Renal cortical epithelial cell (primary cell): ENCODE measurements around the gene MITF. TPM values are rescaled to one million over a fixed set of nuclear protein-coding genes. Genes with fewer than 3 reads are reported as not detected.
A peak's percentile ranks its signal among the peaks of the same experiment; 100 is the strongest.

ENCODE experiments used
- DNase-seq: peaks from one replicate; pipeline ENCODE4 v3.0.0-alpha.2; 2011; ENCODE audit warnings: low read depth
- total RNA-seq: library from RNA; depleted of rRNA; stranded (reverse); fragments of >200 nt; gene quantifications from 2 replicates; pipeline ENCODE4 v1.2.3, GENCODE V29; 2014

The MITF gene
- total RNA-seq, 1 donor from 2014 or later, result 109 TPM

DNA sequence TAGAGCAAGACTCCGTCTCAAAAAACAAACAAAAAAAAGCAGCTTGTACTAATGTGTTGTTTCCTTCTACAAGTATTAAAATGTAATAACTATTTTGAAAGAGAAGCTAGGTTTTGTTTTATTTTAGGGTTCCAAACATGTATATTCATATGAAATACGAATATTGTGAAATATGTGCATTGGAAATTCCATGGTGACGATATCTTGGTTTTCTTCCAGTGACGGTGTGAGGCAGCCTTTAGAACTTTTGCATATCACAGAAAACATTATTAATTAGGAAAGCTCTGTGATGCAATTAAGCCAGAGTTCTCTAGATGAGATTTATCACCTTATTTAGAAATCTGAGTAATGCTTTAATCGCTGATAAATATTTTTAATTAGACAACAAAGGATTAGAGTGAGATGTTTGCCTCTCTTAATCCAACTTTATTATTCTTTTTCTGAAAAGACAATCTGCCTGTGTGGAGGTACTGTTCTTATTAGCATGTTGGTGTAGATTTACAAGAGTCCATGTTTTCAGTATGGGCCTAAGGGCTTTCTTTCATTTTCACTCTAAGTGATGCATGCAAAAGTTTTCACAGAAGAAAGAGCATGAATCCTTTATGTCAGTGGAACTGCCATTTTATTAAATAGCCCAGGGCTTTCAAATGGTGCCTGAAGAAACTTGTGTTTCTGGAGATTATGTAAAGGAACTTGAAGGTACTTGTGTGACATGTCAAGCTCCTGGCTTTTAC, 222.6 kb downstream of the MITF start:
- DNase-seq, result no peak

DNA sequence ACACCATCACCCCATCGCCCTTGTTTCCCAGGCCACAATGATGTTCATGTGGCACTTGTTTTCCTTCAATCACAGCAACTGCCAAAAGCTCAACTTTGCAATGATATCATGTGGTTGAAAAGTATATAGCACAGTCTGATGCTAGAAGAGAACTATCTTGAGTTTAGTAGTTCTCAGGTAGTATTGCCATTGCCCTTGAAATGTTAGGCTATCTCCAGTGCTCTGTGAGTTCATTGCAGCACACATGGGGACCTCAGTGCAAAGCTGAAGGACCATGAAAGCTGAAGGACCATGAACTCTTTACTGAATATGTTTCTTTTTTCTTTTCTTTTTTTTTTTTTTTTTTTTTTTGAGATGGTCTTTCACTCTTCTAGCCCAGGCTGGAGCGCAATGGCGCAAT, 224.4 kb downstream of the MITF start:
- no peak for DNase-seq

DNA sequence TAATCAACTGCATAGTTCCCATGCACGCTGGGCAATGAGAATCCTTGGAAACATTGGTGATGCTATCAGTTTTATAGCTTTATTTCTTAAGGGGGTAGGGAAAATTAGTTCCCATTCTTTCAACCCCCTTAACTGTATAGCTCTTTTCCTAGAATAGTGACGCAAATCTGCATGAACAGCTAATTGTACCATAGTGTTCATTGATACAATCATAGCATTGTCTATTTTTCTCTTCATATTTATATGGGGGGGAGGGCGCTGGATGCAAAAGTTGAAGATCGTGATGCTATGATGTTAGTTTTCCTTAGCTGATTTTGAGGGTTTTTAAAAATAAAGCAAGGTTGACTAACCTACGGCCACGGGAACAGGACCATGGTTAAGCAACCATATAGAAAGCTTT, 227.9 kb downstream of the MITF start:
- no peak for DNase-seq

DNA sequence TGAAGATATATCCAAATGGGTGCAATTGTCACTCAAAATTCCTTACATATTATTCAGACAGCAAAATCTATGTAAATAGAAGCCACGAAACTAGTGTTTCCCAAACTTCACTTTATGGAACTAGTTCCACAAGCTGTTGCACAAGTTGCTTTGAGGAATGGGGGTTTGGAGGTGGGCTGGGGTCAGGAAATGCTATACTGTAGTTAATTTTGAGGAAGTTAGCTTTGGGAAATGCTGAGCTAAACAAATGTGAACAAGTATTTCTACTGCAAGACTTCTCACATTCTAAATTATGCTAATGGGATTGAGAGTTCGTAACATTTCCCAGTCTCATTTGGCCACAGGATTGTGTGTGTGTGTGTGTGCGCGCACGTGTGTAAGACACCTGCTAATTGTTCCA, 231.6 kb downstream of the MITF start:
- no peak for DNase-seq

DNA sequence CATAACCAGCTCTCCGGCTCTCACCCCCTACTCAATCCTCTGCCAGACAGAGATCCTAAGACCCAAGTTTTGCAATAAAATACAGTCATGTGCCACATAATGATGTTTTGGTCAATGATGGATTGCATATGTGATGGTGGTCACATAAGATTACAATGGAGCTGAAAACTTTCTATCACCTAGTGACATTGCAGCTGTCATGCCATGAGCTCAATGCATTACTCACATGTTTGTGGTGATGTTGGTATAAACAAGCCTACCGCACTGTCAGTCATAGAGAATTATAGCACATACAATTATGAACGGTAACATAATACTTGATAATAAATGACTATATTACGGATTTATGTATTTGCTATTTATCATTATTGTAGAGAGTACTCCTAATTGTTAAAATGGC, 233.4 kb downstream of the MITF start:
- DNase-seq, result no peak

DNA sequence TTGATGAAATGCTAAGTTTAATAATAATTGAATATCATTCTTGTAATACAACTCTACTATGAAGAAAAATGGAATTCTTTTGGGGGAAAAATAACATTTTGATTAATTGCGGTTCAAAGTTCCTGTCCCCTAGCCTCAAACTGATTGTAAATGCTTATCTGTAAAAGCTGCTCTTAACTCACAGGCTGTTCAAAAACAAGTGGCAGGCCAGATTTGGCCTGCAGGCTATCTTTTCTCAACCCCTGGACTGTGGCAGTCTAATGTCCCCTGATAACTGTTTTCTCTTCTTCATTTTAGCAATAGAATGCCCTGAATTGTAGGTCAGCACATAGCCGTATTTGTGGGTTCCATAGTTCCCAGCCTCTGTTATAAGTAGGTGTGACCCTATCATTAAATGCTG, 236.8 kb downstream of the MITF start:
- no peak for DNase-seq

DNA sequence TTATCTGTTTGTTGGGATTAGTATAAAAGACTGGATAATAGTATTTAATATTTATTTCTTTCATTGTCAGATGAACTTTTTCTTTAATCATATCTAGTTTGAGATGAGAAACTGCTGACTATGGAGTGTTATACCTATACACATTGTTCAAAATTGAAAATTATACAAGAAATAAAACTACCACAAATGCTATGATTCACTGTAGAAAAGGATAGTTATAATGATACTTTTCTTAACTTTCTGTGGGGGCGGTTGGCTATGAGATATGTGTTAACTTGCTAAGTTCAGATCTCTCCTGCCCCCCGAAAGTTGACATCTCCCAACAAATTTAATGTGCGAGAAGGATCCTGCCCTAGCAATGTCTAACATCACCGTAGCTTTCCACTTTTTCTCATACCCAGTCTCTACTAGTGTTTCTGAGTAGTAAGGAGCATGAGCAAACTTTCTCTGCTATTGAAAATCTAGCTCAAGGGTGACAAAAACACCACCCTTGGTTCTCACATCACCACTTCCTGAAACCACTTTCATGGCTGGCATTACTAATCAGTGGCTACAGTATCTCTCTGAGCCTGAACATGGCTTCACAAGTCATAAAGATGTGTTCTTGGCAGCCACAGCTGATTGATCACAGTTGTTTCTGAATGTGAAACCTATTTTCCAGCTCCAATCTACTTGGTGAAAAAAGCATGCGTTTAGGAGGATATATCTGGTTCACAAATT, 244.4 kb downstream of the MITF start:
- DNase-seq, result peak; percentile 79

DNA sequence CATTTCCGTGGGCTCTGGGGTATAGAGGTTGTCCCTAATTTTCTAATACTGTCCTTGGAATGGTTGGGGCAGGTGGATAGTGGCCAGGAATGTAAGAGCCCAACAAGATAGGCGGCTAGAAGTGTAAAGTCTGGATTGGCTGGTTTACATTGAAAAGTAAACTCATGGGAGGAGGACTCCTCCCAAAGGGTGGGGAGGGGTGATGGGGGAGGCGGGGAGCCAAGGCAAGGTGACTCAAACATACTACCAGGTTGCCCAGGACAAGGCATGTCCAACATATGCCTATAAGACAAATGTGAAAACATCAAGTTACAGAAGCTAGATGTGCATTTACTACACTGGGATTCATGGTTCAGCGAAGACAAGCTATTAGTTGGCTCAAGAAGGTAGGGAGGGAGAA, 246.0 kb downstream of the MITF start:
- DNase-seq, result no peak

DNA sequence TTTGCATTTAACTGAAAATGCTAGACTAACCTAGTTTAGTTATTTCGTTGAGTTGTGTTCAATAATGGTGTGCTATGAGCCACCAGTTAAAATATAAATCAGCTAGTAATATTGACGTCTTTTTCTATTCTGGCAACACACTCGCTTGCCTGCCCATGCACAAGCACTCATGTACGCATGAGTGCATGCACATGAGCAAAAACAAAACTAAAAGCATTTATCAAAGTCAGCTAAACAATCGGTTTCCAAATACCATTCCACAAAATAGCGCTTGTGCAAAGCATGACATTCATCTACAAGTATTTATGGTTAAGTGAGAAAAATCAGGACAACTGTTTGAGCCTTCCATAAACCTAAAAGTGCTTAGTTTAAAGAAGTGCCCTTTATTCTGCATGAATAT, 247.2 kb downstream of the MITF start:
- no peak for DNase-seq

DNA sequence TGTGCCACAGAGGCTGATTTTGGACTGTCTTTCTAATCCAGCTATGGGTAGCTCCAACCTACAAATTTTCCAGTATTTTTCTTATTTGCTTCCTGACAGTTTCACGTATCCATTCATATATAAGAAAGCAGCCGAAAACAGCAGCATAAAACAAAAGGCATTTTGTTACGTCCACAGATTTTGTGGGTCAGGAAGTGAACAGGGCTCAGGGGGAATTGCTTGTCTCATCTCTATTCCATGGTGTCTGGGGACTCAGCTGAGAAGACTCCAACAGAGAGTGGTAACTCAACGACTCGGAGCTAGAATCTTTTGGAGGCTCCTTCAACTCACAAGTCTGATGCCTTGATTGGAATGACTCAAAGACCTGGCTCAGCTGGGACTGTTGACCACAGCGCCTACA, 248.6 kb downstream of the MITF start:
- DNase-seq, result no peak

DNA sequence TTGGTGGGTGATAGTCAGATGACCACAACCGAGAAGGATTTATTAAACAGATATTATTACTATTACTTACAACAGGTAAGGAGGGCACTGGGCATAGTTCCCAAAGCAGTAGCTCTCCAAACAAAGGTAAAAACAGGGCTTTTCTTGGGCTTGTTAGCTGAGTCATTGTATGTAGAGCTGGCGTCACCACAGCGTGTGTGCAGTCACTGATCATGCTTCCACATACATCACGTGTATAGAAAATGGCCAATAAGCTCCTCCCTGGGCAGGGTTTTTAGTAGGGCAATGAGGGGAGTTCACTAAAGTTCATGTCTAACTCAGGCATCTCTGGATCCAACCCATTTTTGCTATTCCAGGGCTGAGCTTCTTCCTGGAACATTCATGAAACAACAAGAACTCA, 254.5 kb downstream of the MITF start:
- no peak for DNase-seq

DNA sequence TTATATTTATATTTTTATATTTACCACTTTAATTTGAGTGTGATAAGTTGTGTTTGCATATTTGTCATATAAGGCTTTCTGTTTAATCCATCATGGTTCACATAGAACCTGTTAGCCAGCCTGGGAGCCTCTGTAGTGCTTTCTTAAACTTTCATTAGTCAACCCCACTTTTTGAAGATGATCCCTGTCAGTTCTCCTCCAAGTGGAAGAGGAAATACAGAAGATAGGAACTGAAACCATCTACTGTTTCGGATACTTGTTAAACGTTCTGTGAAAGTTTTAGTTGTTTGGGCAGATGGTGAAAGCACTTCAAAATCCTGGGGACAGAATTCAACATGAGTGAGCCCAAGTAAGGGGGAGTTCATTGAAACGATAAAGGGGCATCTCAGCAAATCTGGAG, 255.7 kb downstream of the MITF start:
- DNase-seq, result no peak

DNA sequence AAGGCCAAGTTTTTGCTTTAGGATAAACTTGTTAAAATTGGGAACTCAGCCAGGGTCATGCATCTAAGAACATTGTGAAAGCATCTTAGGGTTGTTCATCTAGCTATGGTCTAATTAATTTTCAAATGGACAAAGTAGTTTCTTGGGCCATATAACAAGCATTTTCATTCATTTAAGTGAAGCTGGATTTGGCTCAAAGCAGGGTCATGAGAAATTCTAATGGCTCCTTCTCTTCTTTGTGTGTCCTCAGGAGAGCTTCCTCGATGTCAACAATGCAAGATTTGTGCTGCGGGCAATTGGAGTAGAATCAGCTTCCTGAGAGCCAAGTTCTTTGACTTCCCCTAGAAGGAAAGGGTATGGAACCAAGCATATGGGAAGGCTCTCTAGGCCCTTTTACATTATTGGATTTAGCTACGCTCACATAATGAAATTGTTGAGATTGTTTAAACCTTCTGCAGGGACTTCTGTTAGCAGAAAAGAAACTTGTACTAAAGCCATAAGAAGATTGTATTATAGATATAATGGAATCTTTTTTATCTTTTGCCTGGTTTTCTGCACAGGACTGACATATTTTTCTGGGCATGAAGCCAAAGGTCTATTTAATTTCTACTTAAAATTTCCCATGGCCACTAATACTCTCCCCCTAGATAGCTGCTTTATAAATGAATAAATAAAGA, 258.5 kb downstream of the MITF start:
- no peak for DNase-seq

DNA sequence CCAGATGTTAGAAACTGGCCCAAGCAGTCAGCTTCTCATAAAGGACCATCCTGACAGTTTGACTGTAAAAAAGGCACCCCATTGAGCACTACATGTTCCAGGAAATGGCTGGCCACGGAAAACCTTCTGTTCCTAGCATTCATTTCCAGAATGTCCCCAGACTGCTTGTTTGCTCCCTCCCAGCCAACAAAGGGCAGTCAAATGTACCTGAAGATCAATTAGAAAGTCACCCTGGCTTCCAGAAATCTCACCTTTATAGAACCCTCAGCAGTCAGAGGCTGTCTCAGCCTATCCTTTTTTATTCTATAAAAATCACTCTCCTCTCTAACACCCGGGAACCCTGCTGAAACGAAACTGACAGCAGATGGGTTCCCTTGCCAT, 259.5 kb downstream of the MITF start:
- no peak for DNase-seq

DNA sequence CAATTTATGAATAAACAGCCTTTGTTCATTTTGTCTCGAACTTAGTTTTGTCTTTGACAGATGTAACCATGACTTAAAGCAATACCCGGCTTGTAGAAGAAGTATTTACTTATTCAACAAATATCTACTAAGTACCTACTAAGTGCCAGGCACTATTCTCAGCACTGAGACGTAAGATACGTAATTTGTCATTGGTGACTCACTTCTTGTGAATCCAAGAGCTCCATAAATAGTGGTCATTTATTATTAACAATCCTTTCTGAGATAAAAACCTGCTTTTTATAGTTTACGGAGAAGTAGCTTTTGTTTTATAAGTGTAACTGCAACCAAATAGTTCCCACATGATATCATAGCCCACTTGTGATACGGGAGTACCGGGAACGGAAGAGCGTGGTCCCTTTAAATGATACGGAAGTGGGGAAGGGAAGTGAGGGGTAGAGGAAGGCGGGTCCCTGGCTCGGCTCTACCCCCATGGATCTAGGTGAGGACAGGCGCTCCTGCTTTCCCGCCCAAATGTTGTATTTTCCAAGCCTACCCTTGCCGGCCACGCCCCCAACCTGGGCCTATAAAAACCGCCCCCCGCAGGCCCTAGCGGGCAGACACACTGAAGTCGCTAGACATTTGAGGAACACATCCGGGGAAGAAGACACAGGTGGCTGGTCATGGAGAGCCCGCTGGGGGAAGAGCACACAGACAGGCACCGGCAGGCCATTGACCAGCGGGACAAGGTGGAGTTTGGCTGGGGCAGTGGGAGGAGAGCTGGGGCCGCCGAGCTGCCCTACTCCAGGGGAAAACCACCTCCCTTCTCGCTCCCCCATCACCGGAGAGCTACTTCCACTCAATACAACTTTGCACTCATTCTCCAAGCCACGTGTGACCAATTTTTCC, 260.1 kb downstream of the MITF start, which contains the start of gene SAMMSON:
SAMMSON (plus strand) TSS at position 594 of the 888 bp plus-strand sequence.
- peak; percentile 10 for DNase-seq

DNA sequence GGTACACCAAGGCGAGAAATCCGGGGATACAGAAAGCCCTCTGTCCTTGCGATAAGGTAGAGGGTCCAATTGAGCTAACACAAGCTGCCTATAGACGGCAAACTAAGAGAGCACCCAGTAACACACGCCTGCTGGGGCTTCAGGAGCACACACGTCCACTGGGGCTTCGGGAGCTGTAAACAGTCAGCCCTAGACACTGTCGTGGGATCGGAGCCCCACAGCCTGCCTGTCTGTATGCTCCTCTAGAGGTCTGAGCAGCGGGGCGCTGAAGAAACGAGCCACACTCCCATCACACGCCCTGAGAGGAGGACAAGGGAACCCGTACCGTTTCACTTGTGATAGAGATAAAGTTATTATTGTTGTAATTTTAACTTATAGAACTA, 260.8 kb downstream of the MITF start:
- DNase-seq, result no peak

DNA sequence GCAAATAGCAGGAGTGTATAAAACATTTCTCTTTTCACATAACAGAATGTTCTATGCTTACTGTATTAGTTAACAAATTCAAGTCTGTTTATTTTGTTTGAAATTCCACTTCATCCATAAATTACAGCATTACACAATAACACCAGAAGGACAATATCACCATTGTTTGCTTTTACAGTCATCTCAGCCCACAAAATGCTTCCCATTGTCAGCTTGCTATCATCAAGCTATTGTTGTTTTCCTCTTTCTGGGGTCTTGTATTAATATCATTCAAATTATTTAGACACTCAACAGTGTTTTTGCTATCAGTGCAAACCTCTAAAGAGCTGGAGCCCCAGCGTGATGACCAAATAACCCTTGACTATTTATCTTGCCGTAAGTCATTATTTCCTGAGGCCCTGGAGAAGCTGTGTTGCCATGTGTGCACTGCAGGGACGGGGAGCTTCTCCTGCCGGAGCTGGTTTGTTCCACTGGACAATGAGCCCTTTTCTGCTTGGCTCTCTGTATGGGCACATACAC, 261.4 kb downstream of the MITF start:
- DNase-seq, result peak; percentile 25

DNA sequence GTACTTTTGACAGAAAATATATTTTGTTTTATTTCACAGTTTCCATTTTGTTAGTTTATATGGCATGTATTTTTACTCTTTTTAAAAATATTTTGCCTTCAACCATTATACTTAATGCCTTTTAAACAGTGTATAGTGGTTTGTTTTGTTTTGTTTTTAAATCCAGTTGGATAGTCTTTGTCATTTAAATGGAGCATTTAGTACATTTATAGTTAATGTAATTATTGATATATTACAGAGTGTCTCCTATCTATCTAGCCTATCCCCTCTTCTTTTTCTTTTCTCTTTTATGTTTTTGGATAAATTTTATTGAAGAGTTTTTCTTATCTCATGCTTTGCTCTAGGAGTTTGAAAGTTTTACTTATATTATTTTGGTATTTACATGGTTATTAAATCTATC, 263.9 kb downstream of the MITF start:
- DNase-seq, result no peak

DNA sequence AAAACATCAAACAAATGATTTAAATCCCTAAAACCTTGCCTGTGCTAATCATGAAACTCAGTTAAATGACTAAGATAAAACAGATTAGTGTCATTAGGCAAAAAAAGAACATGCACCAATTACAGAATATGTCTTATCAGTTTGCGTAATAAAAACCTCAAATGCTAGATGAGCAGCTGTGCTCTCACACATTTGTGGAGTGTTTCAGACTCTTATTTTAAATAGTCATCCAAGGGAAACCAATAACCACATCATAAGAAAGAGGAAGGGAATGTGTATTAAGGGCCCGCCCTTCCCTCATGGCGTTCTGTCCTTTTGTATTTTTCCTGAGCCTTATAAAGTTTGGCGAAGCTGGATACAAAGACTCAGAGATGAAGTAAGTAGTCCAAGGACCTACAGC, 266.8 kb downstream of the MITF start:
- DNase-seq, result no peak

DNA sequence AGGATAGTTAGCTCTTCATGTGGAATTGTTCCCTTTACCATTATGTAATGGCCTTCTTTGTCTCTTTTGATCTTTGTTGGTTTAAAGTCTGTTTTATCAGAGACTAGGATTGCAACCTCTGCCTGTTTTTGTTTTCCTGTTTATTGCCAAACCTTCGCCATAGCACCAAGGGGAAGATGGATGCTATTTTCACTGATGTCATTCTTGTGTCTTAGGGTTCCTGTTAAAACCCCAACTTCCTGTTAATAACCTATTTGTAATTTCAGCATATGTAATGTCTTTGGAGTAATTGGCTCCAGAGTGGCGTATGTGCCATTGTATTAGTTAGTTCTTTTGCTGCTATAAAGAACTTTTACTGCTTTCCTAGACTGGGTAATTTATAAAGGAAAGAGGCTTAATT, 271.1 kb downstream of the MITF start:
- DNase-seq, result no peak

DNA sequence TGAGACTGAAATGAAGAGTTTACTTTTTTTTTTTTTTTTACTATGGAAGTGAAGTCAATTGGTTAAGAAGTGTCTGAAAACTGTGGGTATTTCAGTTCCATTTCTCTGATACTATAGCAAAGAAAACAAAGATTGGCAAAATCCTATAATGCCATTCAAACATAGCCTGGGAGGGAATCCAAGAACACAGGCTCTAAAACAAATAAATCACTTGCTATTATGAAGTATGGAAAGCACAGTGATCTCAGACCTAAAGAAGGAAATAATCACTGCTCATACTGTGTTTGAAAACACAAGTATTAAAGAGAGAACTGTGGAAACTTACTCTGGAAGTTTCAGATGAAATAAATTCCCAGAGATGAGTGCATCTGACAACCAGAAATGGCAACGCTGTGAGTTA, 272.3 kb downstream of the MITF start:
- DNase-seq, result no peak
